ENCODE results near the gene HERPUD1.
A peak's percentile ranks its signal among the peaks of the same experiment; 100 is the strongest.
"Not testable (repeated sequence)": the region's sequence is repeated elsewhere in the genome, so short reads cannot be mapped to it uniquely, and the experiment has no call there.

Gene HERPUD1

DNA sequence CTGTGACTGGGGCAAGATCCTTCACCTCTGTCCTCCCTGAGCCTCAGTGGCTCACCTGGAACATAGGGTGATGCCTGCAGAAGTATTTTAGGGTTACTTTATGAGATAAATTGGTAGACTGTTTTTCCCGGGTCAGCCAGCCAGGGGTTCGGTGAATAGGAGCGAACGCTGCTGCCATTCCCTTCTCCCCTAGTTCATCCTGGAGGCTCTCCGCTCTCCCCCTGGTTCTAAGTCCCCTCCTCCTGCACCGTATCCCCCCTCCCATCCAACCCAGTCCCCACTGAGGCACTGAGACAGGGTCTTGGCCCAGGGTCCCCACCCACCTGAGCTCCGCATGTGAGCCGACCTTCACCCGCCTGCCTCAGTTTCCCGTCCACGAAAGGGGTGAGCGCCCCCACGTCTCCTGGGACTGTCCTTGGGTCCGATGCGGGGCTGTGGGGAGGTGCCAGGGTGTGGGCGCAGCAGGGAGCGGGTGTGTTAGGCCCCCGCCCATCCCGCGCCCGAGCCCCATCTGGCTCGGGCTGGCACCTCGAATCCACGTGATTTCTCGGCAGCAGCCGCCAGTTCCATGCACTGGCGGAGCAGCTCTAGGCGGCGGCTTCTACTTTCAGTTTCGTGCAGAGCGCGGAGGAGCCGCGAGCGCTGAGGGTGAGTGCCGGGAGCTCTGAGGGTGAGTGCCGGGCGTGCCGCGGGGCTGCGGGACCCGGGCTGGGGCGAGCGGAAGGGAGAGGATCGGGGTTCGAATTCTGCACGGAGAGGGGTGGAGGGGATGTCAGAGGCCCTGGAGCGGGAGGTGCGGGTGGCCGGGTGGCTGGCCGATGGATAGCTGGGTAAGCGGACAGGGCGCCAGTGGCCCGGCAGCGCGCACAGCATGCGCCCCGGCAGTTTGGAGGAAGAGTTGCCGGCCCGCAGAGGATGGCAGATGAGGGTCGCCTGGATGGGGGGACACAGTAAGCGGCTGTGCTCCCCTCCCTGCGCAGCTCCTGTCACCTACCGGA is 57.3 kb downstream of the HERPUD1 start, which contains the start of gene NLRC5:
TSS of gene NLRC5 (plus strand) at position 610 of the 998 bp plus-strand sequence. CDS start 31,156 bp downstream, outside the sequence.
- Mint-ChIP-seq H3K27me3 (no peaks in the 10 kb centered on the region), H3K4me3 (peak within 1 kb of the TSS; percentile 99), H3K9me3 (no peaks in the 10 kb centered on the region), H3K27ac (peak within 1 kb of the TSS; percentile 97), H3K36me3 (ENCODE audit: low read depth) (peaks cover 7% of the 10 kb centered on the region), H3K4me1 (ENCODE audit: low read depth) (peaks cover 70% of the 10 kb centered on the region)
- intact Hi-C loops (cut with micrococcal nuclease): no loop called here

- Mint-ChIP-seq H3K27ac (peak overlapping the region; percentile 97), H3K36me3 (ENCODE audit: low read depth) (peaks cover 7% of the 10 kb centered on the region), H3K4me1 (ENCODE audit: low read depth) (peaks cover 69% of the 10 kb centered on the region), H3K27me3 (no peaks in the 10 kb centered on the region), H3K9me3 (no peaks in the 10 kb centered on the region), H3K4me3 (peak overlapping the region; percentile 99)
- intact Hi-C loops (cut with micrococcal nuclease): no loop called here
Measured at GRCh38 chr16:56989988-56990387, 58.0 kb downstream of the HERPUD1 start.

DNA sequence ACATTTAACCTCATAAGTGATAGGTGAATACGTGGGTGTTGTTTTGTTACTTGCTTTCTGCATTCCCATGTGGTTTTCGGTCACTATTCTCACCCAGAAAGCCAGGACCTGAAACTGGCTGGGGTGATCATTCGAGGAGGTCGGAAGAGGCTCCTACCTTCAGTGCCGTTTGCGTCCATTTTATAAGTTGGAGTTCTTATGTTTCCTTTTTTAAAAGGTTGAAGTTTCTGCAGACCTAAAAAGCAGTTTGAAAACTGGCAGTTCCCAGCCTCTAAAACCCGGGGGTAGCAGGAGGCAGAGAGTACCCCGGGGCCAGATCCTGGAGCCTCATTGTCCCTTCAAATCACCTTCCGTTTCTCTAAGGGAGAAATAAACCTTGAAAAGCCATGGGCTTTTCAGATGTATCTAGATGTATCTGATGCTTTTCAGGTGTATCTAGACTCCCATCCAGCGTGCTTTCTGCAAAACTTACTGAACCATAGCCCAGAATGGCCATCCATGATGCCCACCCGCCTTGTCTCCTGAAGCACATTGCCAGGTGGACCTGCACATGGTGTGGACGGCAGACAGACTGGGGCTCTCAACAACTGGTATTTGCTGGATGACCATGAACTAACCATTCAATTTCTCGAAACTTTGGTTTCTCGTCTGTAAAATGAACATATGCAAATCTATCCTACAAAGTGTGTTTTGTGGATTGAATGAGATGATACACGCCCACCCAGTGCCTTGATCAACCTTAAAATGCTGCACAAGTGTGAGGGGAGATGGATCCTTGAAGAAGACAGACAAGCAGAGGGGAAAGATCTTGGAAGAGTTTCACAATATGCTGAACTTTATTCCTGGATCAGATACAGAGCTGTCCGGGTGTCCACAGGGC is 58.7 kb downstream of the HERPUD1 start:
- Mint-ChIP-seq H3K36me3 (ENCODE audit: low read depth) (peaks cover 8% of the 10 kb centered on the region), H3K4me1 (ENCODE audit: low read depth) (peaks cover 62% of the 10 kb centered on the region)

GRCh38 chr16:56992431-56992830 is 60.5 kb downstream of the HERPUD1 start:
- H3K4me3 Mint-ChIP-seq; H3K27me3 Mint-ChIP-seq; H3K9me3 Mint-ChIP-seq; H3K27ac Mint-ChIP-seq; intact Hi-C loops (cut with micrococcal nuclease): not testable (repeated sequence)
- Mint-ChIP-seq H3K36me3 (ENCODE audit: low read depth) (peaks cover 15% of the 10 kb centered on the region), H3K4me1 (ENCODE audit: low read depth) (peaks cover 56% of the 10 kb centered on the region)

More for the DNA sequence above, 58.7 kb downstream of the HERPUD1 start:
- Mint-ChIP-seq H3K27me3 (no peaks in the 10 kb centered on the region), H3K27ac (peak overlapping the region; percentile 97), H3K9me3 (no peaks in the 10 kb centered on the region), H3K4me3 (peak overlapping the region; percentile 99)
- intact Hi-C loops (cut with micrococcal nuclease): no loop called here

DNA sequence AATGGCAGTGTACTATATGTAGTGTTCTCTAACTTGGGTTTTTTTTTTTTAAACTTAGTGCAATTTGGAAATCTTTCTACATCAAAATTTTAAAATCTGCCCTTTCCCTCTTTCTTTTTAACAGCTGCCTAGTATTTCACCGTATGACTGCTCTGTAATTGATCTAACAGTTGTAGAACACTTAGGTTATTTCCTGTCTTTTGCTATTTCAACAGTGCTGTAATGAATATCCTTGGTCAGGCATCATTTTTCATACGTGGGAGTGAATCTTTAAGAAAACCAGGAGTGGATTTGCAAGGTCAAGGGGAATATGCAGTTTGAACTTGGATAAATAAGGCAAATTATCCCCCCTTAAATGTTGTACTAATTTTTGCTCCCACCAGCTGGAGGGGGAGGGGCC is 61.3 kb downstream of the HERPUD1 start:
- no peaks in the 10 kb centered on the region for H3K9me3 Mint-ChIP-seq
- peaks cover 15% of the 10 kb centered on the region for H3K36me3 Mint-ChIP-seq (ENCODE audit: low read depth)
- intact Hi-C loops (cut with micrococcal nuclease): no loop called here
- peaks cover 48% of the 10 kb centered on the region for H3K4me1 Mint-ChIP-seq (ENCODE audit: low read depth)
- H3K27me3 Mint-ChIP-seq: no peaks in the 10 kb centered on the region
- no peak overlapping the region for H3K4me3 Mint-ChIP-seq
- no peak overlapping the region for H3K27ac Mint-ChIP-seq

DNA sequence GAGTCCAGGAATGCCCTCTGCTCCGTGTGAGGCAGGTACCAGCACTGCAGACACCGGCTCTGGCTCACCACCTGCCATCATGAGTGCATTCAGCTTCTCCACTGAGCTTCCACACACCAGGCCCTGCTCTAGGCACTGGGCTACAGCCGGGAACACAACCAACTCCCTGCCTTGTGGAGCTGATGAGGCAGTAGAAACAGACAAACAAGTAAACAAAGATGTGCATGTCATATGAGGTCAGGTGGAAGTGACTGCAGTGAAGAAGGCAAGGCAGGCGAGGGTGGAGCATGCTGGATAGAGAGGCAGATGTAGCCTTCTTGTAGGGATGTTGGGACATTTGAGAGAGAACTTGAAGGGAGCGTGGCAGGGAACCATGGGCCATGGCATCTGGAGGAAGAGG is 62.4 kb downstream of the HERPUD1 start:
- Mint-ChIP-seq H3K27me3 (no peaks in the 10 kb centered on the region), H3K27ac (no peak overlapping the region), H3K4me1 (ENCODE audit: low read depth) (peaks cover 41% of the 10 kb centered on the region), H3K9me3 (no peaks in the 10 kb centered on the region), H3K4me3 (no peak overlapping the region), H3K36me3 (ENCODE audit: low read depth) (peaks cover 13% of the 10 kb centered on the region)
- intact Hi-C loops (cut with micrococcal nuclease): no loop called here
